AG04450 (cell line): ENCODE results near the gene CALML6. TPM values are rescaled to one million over a fixed set of nuclear protein-coding genes. Genes with fewer than 3 reads are reported as not detected.
A peak's percentile ranks its signal among the peaks of the same experiment; 100 is the strongest.

Source experiments
- CTCF ChIA-PET: fragments of 300-600, 350-600 bp; formaldehyde crosslinking; extraction: SDS; loops from one replicate; lab custom pipeline; 2022; ENCODE audit warnings: antibody characterized with exemption, inconsistent platforms; lab: Charles Lee
- POLR2A ChIA-PET: fragments of 350-600 bp; formaldehyde crosslinking; extraction: SDS; loops from one replicate; lab custom pipeline; 2021; ENCODE audit warnings: antibody characterized with exemption, inconsistent platforms; lab: Yijun Ruan, JAX
- DNase-seq: peaks from one replicate; pipeline ENCODE4 v3.0.0-alpha.2; 2011; ENCODE audit warnings: low read depth, low spot score
- H3K27ac ChIP-seq: one replicate; pipeline ENCODE4 v1.5.1; 2012; ENCODE audit warnings: low read depth, low read length, control low read depth
- H3K27me3 ChIP-seq: one replicate; pipeline ENCODE4 v1.6.0; 2012; ENCODE audit warnings: low read length; ENCODE audit not compliant: control insufficient read depth, insufficient read depth
- H3K4me3 ChIP-seq: 2 replicates; pipeline ENCODE4 v1.5.1; 2011; ENCODE audit warnings: mild to moderate bottlenecking, low read depth, low read length, control low read depth
- H3K9me3 ChIP-seq: 2 replicates; pipeline ENCODE4 v1.5.1; 2012; ENCODE audit warnings: low read length; ENCODE audit not compliant: control insufficient read depth, insufficient read depth
- CTCF ChIP-seq: IDR thresholded peaks from 2 replicates; pipeline ENCODE4 v1.5.1; 2011; ENCODE audit warnings: low read depth, low read length, control low read depth, inconsistent platforms
- polyA plus RNA-seq: library from polyadenylated mRNA; depleted of rRNA; stranded (reverse); fragments of >200 nt; gene quantifications from 2 replicates; pipeline ENCODE4 v1.2.3, GENCODE V29; 2011

CALML6 gene
- polyA plus RNA-seq, 1 experiment = 0.21 TPM

GRCh38 chr1:1892079-1892762 is 22.8 kb upstream of the CALML6 start:
- Histone ChIP-seq H3K27ac (peak overlapping the region; percentile 11), H3K4me3 (peak overlapping the region; percentile 76), H3K9me3 (no peaks in the 10 kb centered on the region), H3K27me3 (no peaks in the 10 kb centered on the region)
- no peak for TF ChIP-seq CTCF
- DNase-seq = no peak
- CTCF ChIA-PET = interaction anchor here (0.5 to 1.4 kb wide), 2 partner anchors 14 to 17 kb away, joined by 7 to 10 read pairs; no protein-coding TSS in a partner anchor
- POLR2A ChIA-PET = interaction anchor here (0.6 to 1.3 kb wide), 5 partner anchors 9 to 166 kb away, joined by 3 to 11 read pairs (median 4); no protein-coding TSS in a partner anchor

- H3K27me3 ChIP-seq = no peaks in the 10 kb centered on the region
- no peak overlapping the region for H3K4me3 ChIP-seq
- H3K27ac ChIP-seq = no peak overlapping the region
- H3K9me3 ChIP-seq = no peaks in the 10 kb centered on the region
- ChIA-PET POLR2A (no interaction called here), CTCF (no interaction called here)
- no peak for DNase-seq
- no peak for TF ChIP-seq CTCF
These were observed 22.3 kb upstream of the CALML6 start for GRCh38 chr1:1892763-1893120.

- Histone ChIP-seq H3K4me3 (no peak overlapping the region), H3K27ac (no peak overlapping the region), H3K27me3 (no peaks in the 10 kb centered on the region), H3K9me3 (no peaks in the 10 kb centered on the region)
- POLR2A ChIA-PET = no interaction called here
- no peak for DNase-seq
- no peak for TF ChIP-seq CTCF
- CTCF ChIA-PET = no interaction called here
These were observed 21.6 kb upstream of the CALML6 start for GRCh38 chr1:1893291-1893985.

- ChIA-PET CTCF (no interaction called here), POLR2A (no interaction called here)
- no peak for TF ChIP-seq CTCF
These were observed 21.1 kb upstream of the CALML6 start for GRCh38 chr1:1893997-1894353.

More at GRCh38 chr1:1893997-1894353, 21.1 kb upstream of the CALML6 start:
- H3K4me3 ChIP-seq = no peak overlapping the region
- no peaks in the 10 kb centered on the region for H3K9me3 ChIP-seq
- no peak overlapping the region for H3K27ac ChIP-seq
- no peak for DNase-seq
- no peaks in the 10 kb centered on the region for H3K27me3 ChIP-seq
